Activated CD8-positive, alpha-beta memory T cell treated with anti-CD3 and anti-CD28 coated beads, Interleukin-2, amount 50 U/mL, for 4 hours (primary cell): ENCODE results near the gene KPNA4.
A peak's percentile ranks its signal among the peaks of the same experiment; 100 is the strongest.
"Not testable (repeated sequence)": the region's sequence is repeated elsewhere in the genome, so short reads cannot be mapped to it uniquely, and the experiment has no call there.

Experiments used
- DNase-seq: peaks from one replicate; pipeline ENCODE4 v3.0.0-alpha.2; 2020

Gene KPNA4

DNA sequence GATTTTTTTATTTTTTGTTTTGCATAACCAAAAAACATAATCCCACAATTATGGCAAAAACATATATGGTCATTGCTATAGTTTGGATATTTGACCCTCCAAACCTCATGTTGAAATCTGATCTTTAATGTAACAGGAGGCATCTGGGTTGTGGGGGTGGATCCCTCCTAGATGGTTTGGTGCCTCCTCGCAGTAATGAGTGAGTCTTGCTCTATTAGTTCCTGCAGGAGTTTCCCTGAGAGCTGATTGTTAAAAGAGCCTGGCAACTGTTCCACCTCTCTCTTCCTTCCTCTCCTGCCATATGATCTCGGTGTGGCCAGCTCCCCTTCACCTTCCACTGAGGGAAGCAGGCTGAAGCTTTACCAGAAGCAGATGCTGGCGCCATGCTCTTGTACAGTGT, 82.6 kb downstream of the KPNA4 start:
- DNase-seq = no peak

DNA sequence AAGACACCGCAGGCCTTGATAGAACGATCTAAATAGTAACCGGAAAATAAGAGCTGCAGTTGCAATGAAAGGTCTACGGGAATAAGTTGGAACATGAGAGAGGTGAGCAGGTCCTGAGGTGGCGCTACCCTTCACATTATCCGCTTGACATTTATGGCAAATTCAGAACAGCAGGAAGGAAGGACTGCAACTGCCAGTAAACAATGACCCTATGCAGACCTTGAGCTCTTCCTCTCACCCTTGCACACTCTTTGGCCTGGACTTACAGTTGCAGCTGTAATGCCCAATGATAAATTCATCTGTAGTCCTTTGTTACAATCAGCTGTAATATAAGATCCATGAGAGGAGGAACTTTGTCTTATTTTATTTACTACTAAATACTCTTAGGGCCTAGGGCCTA, 83.5 kb downstream of the KPNA4 start:
- no peak for DNase-seq

DNA sequence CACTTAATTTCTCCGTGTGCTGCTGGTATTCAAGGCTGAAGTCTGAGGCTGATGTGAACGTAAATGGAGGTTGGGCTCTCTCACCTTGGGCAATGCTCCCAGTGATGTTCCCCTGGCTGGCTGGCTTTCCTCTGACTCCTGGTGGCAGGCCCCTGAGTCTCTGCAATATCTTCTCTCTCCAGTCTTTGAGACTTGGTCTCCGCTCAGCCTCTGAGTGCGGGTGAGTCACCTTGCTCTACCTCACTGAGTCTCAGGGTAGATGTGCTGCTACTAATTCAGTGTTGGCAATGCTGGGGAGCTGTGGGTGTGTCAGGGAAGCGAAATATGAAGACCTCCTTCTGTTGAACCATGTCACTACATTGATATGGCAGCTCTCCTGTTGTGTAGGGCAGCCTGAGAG, 84.4 kb downstream of the KPNA4 start:
- DNase-seq = no peak

DNA sequence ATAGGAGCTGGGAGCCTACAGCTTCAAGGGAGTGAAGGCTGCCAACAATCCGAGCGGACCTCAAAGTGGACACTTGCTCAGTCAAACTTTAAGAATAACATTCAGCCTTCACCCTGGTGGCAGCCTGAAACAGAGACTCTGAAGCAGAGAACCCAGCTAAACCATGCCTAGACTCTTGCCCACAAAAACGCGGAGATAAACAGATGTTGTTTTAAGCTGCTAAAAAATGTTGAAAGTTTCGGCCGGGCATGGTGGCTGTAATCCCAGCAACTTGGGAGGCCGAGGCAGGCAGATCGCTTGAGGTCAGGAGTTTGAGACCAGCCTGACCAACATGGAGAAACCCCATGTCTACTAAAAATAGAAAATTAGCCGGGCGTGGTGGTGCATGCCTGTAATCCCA, 86.0 kb downstream of the KPNA4 start:
- DNase-seq = no peak

DNA sequence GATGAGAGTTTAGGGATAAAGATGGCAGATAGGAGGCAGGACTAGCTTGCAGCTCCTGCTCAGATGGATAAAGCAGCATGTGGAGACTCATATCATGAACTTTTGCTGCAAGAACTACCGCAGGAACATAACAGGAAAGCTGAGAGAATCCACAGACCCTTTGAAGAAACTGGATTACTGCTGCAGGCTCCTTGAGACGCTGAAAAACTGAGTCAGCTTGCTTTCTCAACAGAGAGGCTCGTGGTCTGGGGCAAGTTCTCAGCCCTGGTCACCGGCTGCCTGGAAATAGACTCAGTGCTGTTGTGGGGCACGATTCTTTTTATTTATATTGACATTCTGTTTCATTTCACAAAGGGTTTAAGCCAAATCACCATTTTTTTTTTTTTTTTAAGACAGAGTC, 87.0 kb downstream of the KPNA4 start:
- DNase-seq = no peak

DNA sequence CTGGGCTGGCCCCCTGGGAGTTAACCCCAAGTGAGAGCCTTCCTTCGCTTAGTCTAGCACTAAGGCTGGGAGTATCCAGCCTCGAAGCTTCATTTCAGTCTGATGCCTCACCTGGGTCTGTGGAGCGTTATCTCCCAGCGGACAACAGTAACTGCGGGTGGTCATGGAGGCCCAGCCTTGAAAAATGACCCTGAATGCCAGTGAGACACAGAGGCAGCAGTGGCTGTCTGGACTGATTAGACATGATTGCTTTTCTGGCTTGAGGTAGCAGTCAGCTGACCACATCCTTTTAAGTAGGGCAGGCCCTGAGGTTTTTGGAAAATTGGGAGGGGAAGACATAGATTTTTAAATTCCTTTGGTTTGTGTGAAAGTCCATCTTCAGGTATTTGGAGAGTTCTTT, 87.6 kb downstream of the KPNA4 start:
- DNase-seq = no peak

DNA sequence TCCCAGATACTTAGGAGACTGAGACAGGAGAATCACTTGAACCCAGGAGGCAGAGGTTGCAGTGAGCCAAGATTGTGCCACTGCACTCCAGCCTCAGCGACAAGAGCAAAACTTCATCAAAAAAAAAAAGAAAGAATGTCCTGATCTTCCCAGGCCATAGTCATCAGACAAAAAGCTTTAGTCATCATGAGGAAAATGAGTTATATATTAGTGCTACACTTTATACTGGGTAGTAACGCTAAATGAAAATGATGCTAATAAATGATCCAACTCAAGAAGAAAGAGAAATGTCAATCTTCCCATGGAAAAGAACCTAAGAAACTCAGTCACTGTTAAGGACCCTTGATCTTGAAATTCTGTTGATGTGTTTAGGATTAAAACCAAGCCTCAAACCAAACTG, 89.5 kb downstream of the KPNA4 start:
- no peak for DNase-seq

DNA sequence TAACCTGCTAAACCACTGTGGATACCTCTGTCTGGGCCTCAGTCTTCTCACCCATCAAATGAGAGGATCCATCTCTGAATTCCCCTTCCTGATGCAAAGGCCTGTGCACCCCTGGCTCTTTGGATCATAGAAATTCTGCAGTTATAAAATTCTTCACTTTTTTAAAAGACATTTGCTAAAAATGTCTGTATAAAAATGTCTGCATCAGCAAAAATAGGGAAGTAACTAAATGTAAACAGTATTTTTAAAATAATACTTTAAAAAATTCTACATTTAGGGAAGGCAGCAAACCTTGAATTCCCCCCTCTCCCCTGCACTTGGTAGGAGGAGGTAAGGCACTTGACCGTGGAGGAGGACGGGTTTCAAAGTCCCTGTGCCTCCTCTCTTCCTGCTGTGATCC, 90.2 kb downstream of the KPNA4 start:
- no peak for DNase-seq

DNA sequence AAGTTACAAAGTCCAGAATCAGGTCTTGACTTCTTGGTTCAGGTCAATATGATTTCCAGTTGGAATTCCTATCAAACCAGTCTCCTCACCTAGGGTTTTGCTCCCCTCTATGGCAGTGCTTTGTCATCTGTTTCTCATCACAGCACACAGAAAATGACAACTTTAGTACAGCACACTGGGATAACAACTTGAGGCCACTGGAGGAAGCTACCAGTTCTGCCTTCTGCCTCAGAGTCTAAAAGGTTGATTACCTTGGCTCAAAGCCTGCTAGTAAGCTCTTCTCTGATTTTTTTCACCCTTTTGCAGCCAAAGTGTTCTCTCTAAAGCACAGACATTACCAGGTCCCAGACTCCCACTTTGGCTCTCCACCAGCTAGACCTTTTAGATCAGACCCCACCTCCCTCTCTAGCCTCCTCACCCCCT, 90.9 kb downstream of the KPNA4 start:
- DNase-seq = no peak

DNA sequence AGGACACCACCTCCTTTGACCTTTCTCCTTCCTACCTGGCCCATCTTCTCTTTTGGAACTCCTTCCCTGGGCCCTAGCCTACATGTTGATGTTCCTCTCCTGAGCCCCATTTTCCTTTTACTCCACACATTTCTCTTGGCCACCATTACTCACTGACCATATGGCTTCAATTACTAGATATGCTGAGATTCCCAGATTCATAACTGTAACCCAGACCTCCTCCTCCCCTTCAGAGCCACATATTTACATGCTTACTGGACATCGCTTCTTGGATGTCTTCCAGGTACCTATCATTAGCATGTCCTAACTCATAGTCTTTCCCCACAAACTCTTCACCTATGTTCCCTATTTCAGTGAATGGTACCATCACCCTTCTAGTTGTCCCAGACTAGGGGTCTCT, 91.4 kb downstream of the KPNA4 start:
- no peak for DNase-seq

DNA sequence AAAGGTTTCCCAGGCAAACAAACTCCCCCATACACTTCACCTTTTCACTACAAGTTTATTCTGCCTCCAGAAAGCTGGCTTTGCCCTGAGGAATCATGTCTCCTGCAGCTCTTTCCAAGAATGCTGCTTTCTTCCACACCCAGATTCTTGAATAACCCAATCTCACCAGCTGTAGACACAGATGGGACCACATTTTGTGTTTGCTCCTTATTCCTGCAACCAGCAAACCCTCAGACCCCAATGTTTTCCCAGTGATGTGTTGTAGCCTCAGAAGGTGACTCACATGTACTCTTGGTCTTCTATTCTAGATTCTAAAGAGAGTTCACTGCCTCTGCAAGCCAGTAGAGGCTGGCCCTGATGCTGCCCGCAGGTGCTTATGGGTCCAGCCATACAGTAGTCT, 92.2 kb downstream of the KPNA4 start:
- no peak for DNase-seq

DNA sequence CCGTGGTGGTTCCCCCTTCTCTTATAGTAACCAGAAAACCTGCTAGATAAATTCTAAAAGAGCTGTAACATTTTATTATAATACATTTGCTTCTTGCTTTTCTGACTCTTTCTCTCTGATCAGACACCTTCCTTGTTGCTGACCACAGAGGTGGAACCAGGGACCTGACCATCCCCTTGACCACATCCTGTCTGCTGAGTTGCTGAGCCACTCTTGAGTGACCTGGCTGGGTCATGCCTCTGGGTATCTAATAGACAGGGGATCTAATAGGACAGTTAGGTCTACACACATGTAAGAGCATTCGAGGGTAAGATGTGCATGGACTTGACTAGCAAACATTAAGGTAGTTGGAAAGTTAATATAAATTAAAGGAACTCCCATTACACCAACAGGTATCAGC, 93.0 kb downstream of the KPNA4 start:
- DNase-seq = no peak

DNA sequence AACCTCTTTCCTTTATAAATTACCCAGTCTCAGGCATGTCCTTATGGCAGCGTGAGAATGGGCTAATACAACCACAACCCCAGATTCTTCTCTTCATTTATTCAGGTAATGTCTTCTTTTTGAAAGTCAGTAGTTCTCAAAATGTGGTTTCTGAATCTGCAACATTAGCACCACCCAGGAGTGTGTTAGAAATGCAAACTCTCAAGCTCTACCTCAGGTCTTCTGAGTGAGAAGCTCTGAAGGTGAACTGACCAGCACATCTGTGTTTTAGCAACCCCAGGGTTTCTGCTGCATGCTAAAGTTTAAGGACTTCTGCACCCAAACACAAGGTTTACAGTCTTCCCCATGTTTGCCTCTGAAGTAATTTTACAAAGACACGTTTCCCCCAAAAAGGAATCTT, 93.5 kb downstream of the KPNA4 start:
- no peak for DNase-seq

DNA sequence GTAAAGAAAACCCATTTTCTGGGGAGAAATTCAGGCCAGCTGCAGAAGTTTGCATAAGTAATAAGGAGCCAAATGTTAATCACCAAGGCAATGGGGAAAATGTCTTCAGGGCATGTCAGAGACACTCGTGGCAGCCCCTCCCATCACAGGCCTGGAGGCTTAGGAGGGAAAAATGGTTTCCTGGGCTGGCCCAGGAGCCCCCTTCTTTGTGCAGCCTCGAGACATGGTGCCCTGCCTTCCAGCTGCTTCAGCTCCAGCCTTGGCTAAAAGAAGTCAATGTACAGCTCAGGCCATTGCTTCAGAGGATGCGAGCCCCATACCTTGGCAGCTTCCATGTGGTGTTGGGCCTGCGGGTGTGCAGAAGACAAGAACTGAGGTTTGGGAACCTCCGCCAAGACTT, 95.2 kb downstream of the KPNA4 start:
- no peak for DNase-seq

DNA sequence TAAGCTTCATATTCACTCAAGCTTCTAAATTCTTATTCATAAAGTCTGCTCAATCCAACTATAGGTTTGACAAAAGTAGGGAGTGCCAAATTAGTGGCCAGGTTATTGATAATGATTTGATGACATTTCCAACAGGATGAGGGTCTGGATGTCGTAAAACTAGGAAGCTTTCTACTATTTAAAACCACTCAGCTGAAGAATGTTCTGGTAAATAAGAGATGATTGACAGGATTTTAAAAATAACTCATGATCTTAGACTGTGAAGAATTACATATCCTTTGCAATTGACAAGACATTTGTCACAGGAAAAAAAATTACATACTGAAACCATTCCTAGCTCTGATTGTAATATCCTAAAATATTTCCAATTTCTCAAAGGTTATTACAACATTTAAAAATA, 100.4 kb downstream of the KPNA4 start:
- no peak for DNase-seq

DNA sequence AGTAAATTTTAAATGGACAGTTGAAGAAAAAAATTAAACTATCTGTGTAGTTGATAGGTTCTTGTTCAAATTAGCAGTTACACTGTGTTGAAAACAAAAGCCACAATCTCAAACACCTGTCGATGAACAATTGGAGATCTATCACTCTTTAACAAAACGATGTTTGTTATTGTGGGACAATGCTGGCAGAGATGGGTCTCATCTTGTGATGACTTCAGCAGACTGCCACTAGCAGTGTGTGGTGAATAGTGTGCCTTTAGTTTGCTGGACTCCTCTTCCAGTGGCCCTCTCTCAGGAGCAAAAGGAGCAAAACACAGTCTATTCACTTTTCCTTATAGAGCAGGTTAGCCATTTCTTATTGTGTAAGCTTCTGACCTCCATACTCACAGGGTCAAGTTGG, 101.0 kb downstream of the KPNA4 start:
- no peak for DNase-seq

DNA sequence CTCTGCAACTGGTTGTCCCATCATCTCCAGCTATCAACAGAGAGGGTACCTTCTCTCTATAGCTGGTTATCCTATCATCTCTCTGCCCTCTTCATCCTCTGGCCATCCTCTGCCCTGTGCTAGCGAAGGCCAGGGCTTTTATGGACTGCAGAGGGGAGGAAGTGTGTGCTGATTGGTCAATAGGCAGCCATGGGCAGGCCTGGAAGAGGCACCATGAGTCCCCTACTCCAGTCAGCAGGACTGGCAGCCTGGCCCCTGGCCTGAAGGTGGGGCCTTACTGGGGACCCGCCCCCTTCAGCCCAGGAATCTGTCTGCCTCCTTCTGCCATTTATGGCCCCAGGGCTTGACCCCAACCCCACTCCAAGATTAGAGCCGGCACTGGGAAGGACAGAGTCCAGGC, 105.3 kb downstream of the KPNA4 start:
- no peak for DNase-seq

DNA sequence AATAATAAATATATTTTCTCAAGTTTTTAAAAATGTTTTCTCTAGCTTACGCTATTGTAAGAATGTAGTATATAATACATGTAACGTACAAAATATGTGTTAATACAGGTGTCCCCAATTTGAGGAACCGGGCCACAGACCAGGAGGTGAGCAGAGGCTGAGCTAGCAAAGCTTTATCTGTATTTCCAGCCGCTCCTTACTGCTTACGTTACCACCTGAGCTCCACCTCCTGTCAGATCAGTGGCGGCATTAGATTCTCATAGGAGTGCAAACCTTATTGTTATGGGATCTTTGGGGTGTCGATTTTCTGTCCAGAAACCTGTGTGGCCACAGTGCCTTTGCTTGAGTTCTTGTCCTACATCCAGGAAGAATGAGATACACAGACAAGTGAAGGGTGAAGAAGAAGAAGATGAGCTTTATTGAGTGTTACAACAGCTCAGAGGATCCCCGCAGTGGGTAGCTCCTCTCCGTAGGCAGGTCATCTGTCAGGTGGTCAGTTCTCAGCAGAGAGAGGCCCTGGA, 105.9 kb downstream of the KPNA4 start:
- DNase-seq = no peak

DNA sequence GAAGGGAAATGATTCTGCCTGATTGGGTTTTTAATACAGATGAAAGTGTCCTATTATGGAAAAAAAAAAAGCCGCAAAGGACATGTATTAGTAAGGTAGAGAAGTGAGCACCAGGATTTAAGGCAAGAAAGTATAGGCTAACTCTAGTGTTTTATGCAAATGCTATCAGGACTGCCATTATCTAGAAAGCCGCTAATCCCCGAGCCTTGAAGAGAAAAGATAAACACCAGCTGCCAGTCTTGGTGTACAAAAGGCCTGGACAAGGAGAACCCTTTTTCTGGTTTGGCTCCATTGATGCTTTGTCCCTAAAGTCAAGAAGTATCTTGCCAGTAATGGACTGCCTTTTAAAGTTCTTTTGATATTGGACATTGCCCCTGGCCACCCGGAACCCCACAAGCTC, 107.2 kb downstream of the KPNA4 start:
- DNase-seq = no peak

DNA sequence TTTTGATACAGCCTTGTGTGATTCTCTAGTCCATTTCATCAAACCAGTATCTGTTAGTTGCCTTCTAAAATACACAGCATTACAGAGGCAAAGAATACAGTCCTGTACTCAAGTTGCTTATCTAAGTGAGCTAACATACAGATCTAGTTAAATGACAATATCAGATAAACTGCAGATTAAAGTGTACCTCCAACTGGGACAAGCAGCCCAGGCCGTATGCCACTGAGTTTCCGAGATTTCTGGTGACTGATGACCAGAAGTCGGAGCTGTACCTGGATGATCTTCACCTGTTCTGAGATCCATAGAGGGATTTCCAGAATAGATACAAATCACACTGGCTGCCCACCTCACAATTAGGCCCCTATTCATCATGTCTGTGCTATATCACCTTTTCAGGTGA, 109.5 kb downstream of the KPNA4 start:
- DNase-seq = no peak

DNA sequence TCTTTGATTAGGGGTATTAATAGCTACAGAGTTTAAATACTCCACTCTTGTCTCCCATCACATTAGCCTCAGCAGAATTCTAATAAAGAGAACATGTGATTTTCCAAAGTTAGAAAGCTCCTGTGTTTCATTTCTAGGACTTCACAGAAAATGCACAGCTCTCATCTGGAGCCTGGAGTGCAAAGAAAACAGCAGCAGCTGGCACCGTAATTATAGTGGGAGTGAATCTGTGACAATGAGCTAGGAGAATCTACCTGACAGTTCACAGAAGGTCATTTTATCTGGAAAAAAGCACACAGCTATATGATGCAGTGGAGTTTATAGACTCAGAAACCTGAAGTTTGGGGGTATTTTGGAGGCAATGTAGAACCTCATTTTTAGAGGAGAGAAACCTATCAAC, 110.4 kb downstream of the KPNA4 start:
- DNase-seq = no peak

DNA sequence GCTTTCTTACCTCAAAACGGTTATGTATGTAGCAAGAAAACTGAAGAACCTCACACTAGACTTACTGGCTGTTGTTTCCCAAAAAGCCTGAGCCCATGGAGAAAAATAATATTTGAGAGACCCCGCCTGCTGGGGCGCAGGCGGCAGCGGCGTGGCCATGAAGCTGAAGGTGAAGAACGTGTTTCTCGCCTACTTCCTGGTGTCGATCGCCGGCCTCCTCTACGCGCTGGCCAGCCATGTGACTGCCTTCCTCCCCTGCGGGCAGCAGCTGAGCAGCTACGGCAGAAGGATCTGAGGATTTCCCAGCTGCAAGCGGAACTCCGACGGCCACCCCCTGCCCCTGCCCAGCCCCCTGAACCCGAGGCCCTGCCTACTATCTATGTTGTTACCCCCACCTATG, 113.1 kb downstream of the KPNA4 start:
- not testable (repeated sequence) for DNase-seq

DNA sequence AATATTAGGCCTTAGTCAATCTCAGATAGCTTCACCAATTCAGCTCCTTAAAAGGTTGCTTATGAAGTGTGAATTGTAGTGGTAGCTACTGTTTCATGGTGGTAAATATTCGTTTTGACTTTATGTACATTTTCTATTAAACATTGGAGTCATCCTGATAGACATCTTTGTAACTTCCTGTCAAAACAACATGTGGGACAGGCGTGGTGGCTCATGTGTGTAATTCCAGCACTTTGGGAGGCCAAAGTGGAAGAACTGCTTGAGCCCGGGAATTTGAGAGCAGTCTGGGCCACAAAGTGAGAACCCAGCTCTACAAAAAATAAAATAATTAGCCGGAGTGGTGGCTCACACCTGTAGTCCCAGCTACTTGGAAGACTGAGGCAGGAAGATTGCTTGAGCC, 113.8 kb downstream of the KPNA4 start:
- no peak for DNase-seq

DNA sequence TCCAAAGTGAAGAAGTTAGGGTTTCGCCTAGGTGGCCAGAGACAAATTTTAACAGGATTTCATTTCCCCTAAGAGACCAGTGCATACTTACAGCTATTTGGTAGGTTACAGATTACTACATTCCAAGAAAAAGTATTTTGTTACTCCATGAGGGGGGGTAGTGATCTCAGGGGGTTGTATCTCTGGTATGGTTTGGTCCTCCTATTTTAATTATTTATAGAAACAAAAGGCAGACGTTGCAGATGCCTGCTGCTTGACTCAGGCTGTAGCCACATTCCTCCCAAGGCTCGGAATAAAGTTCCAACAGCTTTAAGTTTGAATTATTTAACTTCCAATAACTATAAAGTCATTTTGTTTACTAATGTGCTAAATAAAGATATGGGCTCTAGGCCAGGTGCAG, 114.5 kb downstream of the KPNA4 start:
- no peak for DNase-seq

DNA sequence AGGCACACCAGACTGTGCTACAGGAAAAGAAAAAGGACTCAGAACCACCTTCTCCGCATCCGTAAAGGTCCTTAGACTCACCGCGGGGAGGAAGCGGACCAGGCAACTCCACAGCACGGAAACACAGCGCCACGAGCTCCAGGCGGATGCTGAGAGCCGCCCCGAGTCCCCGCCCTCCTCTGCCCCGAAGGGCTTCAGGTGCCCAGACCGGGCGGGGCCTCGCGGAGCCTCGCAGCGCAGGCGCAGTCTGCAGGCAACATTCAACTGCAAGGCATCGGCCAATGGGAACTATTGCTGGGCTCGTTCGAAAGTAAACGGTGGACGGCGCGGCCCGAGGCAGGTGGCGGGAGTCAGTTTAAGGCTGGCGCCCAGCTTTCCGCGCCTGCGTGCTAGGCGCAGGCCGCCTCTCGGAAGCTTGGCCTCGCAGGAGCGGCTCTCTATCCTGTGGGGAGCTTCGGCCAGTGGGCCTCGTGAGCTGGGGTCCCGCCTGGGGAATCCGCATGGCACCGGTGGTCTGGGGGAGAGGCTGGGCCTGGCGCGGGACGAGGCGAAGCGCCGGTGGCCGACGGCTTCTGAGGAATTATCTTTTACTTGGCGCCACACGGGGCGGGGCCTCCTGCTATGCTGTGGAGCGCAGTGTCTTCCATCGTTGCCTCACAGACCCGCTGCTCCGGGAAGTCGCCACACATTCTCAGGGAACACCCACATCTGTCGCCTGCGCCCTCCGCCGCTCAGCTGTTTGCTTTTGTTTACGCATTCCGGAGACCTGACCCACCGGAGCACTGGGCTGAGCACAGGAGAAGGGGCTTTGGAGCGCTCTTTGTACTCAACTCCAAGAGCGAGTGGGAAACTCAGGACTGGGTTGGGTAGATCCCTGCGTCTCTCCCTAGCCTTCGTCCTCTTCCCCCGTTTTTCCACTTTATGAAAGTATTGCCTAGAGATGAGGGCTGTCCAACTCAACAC, 115.5 kb downstream of the KPNA4 start, which contains the start of gene TRIM59:
TSS of gene TRIM59 (minus strand) at position 151 of the 963 bp plus-strand sequence. CDS start 10,603 bp downstream, outside the sequence.
- DNase-seq = peak; percentile 94
